Measurements from ENCODE around the gene PARVA.

The PARVA gene

GRCh38 chr11:12461516-12461915 is 84.1 kb downstream of the PARVA start:
- no peak overlapping the region for H3K4me3 ChIP-seq (ENCODE audit: low read depth, low read length)
- no peak for TF ChIP-seq CTCF (IDR thresholded peaks at IDR 0.05; ENCODE audit: low read depth, low read length)

GRCh38 chr11:12464303-12464702 is 86.9 kb downstream of the PARVA start:
- no peak for TF ChIP-seq CTCF (IDR thresholded peaks at IDR 0.05; ENCODE audit: low read depth, low read length)
- H3K4me3 ChIP-seq (ENCODE audit: low read depth, low read length) = no peak overlapping the region

- TF ChIP-seq CTCF (IDR thresholded peaks at IDR 0.05; ENCODE audit: low read depth, low read length) = no peak
These were observed 88.0 kb downstream of the PARVA start for GRCh38 chr11:12465332-12465731.

GRCh38 chr11:12467610-12468009 is 90.2 kb downstream of the PARVA start:
- no peak overlapping the region for H3K4me3 ChIP-seq (ENCODE audit: low read depth, low read length)
- no peak for TF ChIP-seq CTCF (IDR thresholded peaks at IDR 0.05; ENCODE audit: low read depth, low read length)

More at GRCh38 chr11:12465332-12465731, 88.0 kb downstream of the PARVA start:
- H3K4me3 ChIP-seq (ENCODE audit: low read depth, low read length) = no peak overlapping the region

- TF ChIP-seq CTCF (IDR thresholded peaks at IDR 0.05; ENCODE audit: low read depth, low read length) = no peak
- H3K4me3 ChIP-seq (ENCODE audit: low read depth, low read length) = no peak overlapping the region
These were observed 92.1 kb downstream of the PARVA start for GRCh38 chr11:12469451-12469850.

- H3K4me3 ChIP-seq (ENCODE audit: low read depth, low read length) = no peak overlapping the region
- TF ChIP-seq CTCF (IDR thresholded peaks at IDR 0.05; ENCODE audit: low read depth, low read length) = no peak
These were observed 92.9 kb downstream of the PARVA start for GRCh38 chr11:12470236-12470635.

GRCh38 chr11:12472401-12473005 is 95.1 kb downstream of the PARVA start:
- no peak overlapping the region for H3K4me3 ChIP-seq (ENCODE audit: low read depth, low read length)
- no peak for TF ChIP-seq CTCF (IDR thresholded peaks at IDR 0.05; ENCODE audit: low read depth, low read length)

All from WI38 (cell line).